Fibroblast of the conjunctiva (primary cell): Measurements from ENCODE around the gene MYO1D.
"Not testable (repeated sequence)": the region's sequence is repeated elsewhere in the genome, so short reads cannot be mapped to it uniquely, and the experiment has no call there.

Source experiments
- DNase-seq: peaks from one replicate; pipeline ENCODE4 v3.0.0-alpha.2; 2010; ENCODE audit warnings: low read depth

MYO1D gene

DNA sequence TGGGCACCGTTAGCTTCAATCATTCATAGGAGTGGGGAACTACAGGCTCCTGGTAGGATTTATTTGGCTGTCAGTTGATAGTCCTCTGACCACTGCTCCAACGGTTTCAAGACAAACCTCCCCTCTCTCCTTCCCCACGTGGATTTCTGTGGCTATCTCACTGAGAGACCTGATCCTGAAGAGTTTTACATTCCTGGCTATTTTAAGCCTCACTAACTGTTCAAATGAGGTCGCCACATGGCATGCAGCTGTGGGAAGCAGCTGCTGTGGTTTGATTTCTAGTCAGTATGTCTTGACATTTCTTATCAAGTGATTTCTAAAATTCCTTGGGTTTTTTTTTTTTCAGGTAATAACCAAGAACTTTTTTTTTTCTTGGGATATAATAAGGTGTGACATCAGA lies 351.8 kb downstream of the MYO1D start:
- DNase-seq: no peak

DNA sequence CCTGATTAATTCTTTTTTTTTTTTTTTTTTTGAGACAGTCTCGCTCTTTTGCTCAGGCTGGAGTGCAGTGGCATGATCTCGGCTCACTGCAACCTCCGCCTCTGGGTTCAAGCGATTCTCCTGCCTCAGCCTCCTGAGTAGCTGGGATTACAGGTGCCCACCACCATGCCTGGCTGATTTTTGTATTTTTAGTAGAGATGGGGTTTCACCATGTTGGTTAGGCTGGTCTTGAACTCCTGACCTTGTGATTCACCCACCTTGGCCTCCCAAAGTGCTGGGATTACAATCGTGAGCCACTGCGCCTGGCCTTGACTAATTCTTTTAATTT lies 352.4 kb downstream of the MYO1D start:
- DNase-seq: not testable (repeated sequence)

DNA sequence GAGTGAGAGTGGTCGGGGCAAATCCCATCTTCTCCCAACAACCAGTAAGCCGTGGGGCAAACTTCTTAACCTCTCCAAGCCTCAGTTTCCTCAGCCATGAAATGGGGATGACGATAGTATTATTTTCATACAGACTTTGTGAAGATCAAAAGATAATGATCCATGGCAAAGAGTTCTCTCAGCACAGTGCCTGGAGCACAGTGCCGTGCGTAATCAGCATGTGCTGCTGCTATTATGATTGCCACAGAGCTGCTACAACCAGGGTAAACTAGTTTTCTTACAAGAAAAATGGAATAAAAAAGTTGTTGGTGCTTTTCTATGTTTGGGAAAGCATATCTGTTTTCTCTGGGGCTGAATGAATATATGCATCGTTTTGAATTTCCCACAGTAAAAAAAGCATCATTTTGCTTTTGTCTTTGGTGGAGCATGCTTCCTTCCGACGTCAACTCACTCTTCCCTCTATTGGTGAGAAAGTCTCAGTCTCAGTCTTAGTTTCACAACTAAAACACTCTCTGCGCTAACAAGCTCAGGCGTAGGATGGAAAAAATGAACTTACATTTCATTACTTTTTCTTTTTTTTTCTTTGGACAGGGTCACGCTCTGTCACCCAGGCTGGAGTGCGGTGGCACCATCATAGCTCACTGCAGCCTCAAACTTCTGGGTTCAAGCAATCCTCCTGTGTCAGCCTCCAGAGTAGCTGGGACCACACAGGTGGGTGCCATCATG lies 352.9 kb downstream of the MYO1D start:
- no peak for DNase-seq

DNA sequence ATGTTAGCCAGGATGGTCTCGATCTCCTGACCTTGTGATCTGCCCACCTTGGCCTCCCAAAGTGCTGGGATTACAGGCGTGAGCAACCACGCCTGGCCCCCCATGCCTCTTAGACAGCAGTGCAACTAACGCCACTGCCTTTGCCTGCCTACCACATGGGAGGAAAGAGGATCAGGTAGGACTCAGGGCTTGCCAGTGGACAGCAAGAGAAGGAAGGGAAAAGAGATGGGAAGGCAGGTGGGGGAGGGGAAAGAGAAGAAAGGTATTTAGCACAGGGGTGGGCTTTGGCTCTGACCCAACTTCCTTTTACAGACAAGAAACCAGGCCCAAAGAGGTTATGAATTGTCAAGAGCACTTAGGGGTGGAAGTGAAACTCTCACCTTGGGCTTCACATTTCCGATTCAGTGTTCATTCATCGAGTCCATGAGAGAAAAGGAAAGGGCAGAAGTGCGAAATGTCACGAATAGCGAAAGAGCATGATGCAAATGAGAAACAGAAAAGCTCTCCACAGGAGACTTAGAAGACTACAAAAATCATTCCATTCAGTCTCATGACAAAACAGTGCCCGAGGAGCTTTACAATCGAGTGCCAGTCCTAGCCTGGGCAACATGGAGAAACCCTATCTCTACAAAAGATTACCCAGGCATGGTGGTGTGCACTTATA lies 353.8 kb downstream of the MYO1D start:
- DNase-seq: no peak

DNA sequence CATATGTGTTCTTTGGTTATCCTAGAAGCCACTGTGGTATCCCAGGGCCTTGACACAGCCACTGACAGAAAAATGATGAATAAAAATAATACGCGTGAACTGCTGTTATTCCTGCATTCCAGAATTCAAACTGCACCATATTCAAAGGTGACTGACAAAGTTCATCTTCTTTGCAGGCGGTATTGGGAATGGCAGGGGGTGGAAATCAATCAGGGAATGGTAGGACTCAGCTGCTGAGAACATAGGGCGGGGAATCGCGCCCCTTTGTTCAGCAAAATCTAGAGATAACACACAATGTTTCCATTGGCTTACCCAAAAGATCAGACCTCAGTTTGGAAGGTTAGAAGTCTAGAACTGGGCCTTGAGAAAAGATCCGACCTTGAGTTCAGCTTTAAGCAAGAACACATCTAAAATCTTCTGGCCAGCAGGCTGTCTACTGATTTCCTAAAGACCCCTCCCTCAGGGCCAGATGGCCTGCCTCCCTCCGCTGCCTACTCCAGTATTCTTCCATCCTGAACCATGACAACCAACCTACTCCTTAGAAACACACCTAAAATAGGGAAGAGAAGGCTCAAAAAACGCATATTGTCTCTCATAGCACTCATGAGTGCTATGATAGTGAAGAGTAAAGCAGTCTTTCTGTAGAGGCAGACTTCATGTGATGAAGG lies 356.1 kb downstream of the MYO1D start:
- DNase-seq: no peak

DNA sequence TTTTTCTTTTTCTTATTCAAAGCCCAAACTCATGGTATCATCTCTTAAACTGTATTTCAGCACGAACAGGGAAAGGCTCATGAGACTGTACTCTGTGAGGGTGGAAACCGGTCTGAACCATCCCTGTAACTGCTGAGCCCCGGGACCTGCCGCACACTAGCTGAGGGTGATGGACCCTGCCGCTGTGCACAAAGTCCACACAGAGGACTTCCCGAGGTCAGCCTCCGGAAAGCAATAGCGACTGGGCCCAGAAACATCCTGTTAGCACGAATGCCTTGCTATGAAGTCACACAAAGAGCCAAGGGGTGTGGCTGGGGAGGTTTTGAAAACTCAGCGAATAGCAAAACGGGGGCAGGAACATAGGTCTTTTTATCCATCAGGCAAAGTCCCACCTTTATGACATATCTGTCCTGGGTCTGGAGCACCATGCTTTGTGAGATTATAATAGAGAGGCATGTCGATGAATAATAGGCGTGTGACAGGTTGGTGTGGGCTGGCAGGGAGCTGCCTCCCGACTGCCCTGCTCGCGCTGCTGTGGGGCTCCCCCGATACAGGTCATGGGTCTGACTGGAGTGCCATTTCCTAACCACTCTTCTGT lies 356.7 kb downstream of the MYO1D start:
- no peak for DNase-seq

DNA sequence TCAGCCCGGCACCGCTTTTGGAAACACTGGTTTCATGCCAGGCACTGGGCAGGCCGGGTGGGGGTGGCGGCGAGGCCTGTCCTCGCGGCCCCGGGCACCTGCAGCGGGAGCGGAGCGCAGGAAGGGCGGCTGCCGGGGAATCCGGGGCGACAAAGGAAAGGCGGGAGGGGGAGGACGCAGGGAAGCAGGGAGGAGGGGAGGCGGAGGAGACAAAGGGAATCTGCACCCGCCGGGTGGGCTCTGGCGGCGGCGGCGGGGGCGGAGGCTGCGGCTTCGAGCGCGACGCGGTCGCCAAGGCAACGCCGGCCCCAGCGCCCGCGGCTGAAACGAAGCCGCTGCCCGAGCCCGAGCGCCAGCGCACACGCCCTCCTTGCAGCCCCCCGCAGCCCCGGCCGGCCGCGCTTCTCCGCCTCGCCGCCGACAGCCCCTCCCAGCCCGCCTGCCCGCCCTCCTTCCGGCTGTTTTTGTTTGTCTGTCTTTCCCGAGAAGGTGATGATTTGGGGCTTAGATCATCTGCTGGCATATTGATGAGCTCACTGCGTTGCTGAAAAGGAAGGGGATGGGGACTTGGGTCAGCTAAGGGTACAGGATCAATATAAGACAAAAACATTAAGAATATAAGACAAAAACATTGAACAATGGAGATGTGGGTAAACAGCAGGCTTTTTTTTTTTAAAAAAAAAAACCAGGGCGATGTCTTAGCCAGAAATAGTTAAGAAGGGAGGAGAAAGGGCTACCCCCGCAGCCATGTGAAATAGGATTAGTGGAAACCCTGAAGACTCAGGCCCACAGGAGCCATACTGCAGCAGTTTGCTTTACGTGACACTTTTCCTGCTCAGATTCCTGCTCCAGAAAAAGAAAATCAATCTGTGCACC lies 357.5 kb downstream of the MYO1D start:
- no peak for DNase-seq

DNA sequence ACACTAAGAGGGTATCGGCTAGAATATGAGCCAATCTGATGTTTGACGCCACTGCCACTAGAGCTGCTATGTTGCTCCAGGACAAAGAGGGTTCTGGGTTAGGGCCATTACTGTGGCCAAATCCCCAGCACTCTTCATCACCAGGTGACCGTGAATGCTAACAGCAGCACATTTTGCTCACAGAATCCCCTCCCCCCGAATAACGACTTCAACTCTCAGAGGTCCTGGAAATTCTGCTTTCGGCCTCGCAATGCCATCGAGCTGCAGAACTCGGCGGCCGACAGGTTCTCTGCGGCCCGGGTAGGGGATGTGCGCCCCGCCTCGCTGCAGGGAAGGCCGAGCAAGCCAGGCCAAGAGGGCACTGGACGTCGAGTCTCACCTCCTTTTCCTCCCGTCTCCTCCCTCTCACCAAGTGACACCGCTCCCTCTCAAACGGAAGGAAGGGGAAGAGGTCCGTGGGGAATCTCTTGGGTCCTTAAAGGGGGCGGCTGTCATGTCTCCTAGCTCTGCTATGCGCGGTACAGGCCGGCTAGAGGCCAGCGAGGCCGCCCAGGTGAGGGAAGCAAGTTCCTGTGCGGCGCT lies 358.2 kb downstream of the MYO1D start:
- DNase-seq: no peak

DNA sequence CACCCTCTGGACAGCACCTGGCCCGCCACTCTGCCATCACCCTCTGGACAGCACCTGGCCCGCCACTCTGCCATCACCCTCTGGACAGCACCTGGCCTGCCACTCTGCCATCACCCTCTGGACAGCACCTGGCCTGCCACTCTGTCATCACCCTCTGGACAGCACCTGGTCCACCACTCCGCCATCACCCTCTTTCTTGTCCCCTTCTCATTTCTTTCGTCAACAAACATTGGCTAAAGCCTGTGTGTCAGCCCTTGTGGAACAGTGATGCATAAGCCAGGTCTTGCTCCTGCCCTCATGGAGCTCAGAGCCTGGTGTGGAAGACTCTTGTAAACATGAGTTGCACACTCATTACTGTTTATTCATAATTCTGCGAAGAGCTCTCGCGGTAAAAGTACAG lies 358.9 kb downstream of the MYO1D start:
- no peak for DNase-seq

DNA sequence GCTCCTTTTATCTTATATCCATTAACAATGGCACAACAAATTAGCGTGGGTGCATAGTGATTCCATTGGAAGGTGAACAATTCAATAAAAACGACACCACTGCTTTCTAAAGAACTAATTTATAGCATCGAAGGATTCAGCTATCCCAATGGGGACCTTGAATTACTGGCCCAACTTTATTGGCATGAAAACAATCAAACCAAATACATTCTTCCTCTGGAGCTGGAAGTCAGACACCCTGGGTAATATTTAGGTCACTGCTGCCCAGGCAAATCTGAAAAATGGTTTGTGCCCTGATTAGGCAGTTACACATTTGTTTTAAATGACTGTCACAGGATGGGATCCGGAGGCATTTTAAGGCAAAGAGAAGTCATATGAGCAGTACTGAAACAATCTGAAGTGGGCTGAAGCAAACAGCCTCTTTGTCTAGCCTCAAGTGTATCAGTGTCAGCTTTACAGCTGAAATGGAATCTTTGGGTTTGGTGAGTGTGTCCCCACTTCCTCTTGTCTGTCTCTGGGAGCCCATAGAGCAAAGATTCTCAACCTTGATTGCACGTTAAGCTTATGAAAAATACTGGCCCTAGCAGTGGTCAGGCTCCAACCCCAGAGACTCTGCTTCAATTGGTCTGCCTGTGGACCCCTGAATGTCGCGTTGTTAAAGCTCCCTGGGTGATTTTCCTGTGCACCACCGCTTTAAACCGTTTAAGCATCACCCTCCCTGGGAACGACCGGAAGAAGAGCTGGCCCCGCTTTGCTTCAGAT lies 359.8 kb downstream of the MYO1D start:
- no peak for DNase-seq

DNA sequence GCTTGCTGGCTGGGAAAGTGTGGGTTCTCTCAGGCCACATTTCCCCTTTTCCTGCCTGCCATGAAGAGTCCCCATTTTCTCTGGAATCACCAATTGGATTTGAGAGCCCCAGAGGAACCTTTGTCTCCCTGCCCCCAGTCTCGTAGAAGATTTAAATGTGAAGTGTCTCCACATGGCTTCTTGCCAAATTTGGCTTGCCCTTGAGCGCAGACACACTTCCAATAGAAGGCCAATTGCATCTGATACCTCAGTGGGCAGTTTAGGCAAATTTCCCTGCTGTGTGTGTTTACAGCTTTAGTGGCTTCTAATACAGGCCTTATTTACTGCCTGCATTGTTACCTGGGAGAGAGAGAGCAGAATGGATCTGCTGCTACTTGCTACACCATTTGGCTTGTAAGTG lies 360.5 kb downstream of the MYO1D start:
- no peak for DNase-seq

DNA sequence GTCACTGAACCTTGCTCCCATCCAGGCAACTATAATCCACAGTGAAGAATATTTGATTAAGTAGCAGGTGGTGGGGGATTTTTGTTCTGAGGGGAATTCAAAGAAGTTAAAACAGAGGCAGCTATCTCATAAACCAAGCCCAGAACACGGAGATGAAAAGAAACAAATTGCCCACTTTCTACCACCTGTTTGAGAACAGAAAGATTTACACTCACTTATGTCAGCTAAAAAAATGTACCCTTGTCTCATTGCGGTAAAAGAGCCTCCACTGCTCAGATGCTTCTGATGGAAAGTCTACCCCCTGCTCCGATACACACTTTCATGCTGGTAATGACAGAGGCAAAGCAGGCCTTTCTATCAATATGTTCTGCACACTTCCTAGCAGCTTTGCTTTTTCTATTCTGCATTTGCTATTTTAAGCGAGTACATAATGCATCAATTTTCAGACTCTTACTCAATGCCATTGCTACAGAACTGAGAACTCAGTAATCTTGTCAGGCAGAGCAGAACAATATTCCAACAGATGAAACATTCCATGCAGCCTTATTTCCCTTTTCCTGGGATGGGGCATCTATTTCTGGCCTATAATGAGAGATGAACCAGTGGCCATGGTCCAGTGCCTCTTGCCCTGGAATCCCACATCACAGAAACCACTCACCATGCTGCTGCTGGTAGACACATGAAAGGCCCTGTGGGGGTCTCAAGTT lies 361.1 kb downstream of the MYO1D start:
- no peak for DNase-seq

DNA sequence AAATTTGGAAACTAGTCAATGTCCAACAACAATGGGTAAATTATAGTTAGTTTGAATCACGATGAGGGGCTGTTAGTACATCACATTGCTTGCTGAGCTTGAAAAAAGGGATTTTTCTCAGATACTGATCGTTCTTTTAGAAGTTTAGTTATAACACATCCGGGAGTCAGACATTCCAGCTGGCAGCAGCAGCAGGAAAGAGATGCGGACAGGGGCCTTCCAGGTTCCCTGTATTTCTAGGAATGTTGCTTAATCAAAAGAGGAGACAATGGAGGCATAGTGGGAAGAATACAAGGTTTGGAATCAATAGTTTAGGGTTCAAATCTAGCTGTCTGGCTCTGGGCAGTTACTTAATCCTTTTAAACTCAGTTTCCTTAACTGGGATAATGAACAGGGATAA lies 362.3 kb downstream of the MYO1D start:
- no peak for DNase-seq

DNA sequence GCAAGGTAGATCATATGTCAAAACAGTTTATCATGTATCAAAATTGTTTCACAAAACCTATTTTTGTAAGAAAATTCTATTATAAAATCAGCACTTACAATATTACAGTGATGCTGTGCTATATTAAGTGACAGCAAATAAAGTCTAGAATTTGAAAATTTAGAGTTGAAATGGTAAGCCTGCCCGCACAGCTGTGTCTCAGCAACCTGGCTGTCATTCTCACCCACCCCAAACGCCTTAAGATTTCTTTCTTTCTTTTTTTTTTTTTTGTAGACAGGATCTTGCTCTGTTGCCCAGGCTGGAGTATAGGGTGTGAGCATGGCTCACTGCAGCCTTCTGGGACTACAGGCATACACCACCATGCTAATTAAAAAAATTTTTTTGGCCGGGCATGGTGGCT lies 363.3 kb downstream of the MYO1D start:
- no peak for DNase-seq

DNA sequence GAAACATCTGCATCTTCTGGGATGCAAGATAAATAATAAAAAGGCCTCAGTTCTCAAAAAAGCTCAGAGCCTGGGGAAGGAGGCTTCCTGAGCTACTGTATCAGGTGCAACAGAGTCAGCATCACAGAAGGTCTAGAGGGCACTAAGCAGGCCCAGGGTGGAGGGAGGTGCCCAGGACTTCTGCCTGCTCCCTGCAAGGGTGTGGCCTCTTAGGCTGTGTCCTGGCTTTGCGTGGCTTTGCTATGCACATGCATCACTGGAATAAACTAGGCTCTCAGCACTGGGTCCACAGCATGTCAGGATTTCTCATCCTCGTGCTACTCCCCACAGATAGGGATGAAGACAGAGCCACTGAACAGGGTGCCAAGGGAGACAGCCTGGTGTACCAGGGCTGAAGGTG lies 364.6 kb downstream of the MYO1D start:
- no peak for DNase-seq

DNA sequence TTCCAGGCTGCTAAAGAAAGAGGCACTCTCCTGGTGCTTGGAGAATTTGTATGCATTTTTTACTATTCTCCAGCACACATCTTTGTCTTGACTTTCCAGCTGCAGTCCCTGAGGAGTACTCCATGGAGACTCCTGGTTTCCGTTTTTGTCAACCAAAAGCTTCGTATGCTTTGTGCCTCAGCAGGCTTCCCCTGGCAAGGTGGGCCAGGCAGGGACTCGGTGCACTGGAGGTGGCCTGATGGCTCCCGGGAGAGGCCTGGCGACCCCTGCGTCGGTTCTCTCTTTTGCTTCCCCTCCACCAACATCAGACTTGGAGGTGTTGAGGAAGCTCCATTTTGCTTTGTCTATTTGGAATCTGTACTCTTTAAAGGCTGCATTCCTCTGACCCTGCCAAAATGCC lies 366.5 kb downstream of the MYO1D start:
- no peak for DNase-seq

DNA sequence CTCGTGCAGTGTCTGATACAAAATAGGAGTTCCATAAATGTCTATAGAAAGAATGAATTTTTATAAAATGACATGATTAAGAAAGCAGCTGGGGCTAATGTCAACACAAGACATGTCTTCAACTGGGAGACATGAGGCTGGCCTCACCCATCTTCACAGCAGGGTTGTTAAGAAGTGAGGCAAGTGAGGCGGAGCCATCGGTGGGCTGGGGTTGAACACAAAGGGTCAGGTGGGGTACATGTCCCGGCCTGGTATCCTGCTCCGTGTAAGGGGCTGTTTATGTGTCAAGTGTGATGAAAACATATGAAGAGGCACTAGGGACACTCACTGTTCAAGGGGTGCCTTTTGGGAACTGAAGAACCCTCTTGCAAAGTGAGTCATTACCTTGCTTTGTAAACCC lies 368.0 kb downstream of the MYO1D start:
- DNase-seq: no peak

DNA sequence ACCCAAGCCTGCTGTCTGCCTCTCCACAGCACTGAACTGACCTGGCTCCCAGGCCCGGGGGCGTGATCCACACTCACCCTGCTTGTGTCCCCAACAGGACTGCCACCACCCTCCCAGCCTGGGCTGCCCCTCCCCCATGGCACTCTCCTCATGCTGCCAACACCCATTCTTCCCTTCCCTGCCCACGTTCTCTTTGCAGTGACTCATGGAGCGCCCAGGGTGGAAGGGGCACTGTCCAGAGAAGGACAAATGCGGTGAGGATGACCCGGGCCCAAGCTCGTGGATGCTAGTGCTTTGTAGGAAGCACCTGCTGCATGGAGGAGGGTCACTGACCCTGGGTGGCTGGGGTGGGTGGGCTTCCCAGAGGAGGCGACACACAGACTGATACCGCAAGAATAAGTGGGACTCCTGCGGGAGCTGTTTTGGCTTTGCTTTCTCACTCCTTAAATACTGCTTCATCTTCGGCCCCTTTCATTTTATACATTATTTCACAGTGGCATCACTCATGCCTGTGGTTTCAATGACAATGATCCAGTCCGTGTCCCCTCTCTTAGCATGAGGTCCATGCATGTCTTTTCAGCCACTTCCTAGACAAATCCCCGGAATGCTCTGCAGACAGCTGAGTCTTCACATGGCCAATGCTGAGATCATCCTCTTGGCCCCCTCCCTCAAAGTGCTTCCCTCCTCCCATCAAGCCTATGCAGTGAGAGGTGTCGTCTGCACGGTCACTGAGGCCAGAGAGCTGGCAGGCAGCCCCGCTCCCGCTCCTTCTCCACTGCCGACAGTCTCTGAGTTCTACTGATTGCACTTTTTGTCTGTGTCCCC lies 372.5 kb downstream of the MYO1D start:
- no peak for DNase-seq
